GM18951 (cell line): Measurements from ENCODE around the gene ATP6V1G1.

Experiments used
- POLR2A ChIP-seq: IDR thresholded peaks from 4 replicates; pipeline ENCODE4 v1.6.1; 2011; ENCODE audit warnings: mild to moderate bottlenecking; ENCODE audit not compliant: insufficient read length, insufficient read depth; ENCODE audit errors: extremely low read depth
- in situ Hi-C: fragments of 300-500 bp; cut with MboI; formaldehyde crosslinking; loops from one replicate; pipeline ENCODE4 v1.12.0; 2022; ENCODE audit warnings: low sequenced_read_pairs, mixed read lengths, inconsistent platforms; ENCODE audit not compliant: unreplicated experiment

ATP6V1G1 gene, protein sequence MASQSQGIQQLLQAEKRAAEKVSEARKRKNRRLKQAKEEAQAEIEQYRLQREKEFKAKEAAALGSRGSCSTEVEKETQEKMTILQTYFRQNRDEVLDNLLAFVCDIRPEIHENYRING

DNA sequence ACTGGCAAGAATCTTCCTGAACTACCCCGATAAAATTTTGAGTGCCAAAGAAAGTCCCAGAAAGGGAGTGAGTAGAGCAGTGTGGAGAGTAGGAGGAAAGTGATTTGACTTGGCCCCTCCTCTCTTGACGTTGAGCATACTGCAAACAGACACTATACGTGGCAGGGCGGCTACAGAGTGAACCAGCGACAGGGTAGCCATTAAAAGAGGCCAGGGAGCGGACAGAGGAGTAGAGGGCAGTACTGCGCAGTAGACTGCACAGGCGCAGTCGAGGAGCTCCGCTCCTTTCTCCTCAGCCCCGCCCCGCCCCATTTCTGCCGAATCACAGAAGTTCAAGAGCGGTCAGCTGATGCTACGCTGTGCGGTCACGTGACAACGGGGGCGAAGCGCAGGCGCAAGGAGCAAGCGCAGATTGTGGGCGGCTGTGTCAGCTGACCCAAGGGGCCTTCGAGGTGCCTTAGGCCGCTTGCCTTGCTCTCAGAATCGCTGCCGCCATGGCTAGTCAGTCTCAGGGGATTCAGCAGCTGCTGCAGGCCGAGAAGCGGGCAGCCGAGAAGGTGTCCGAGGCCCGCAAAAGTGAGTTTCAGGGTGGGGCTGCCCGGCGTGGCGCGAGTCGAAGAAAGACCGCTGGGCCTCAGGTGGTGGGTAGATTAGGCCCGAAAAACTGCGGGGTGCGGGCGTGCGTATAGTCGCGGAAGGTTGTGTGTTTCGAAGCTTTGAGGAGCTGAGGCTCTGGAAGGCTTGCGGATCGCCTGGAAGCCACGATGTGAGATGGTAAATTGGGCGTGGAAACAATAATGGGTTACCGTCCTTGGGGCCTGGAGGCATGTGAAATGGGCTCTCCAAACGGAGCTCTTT, at the start of gene ATP6V1G1:
Gene ATP6V1G1, plus strand, starts transcription at position 425 of the 858 bp plus-strand sequence. Its CDS starts 70 bp downstream, at position 495.
- in situ Hi-C loops, result no loop called here

DNA sequence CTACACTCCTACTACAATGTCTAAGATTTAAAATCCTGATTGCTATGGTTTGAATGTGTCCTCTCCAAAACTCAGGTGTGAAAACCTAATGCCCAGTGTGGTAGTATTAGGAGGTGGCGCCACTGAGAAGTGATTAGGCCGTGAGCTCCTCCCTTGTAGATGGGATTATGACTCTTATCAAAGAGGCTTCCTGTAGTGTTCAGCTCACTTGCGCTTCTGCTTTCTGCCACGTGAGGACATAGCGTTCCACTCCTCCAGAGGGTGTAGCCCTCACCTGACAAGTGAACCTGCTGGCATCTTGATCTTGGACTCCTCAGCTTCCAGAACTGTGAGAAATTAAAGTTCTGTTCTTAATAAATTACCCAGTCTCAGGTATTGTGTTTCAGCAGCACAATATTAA, 49.3 kb upstream of the ATP6V1G1 start:
- in situ Hi-C loops, result no loop called here
- no peak for TF ChIP-seq POLR2A

More for the DNA sequence above, at the start of gene ATP6V1G1:
- TF ChIP-seq POLR2A, result peak; percentile 96

DNA sequence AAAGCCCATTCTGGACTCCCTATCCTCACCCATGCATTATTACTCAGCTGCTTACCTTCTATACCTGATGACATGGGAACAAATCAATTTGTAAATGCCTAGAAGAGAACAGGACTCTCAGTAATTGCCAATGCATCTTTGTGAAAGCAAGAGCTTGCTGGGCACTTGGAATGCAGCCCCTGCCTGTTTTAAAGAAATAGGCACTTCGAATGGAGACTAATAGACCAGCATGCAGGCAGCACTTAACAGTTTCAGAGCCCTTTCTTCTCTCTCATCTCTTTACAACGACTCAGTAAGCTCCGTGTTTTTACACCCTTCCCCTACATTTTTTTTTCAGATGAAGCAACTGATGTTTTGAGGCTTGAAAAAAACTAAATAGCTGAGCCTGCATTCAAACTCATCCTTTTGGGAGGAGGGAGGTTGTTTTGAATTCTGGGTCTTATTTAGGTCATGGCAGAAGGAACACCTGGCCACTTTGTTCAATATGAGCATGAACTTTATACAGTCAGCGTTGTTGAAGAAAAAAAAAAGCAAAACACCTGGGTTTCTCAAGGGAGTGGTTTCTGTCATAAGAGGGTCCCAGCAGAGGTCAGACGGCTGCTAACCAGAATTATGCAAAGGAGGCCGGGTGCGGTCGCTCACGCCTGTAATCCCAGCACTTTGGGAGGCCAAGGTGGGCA, 47.7 kb upstream of the ATP6V1G1 start:
- TF ChIP-seq POLR2A, result no peak
- in situ Hi-C loops, result no loop called here

DNA sequence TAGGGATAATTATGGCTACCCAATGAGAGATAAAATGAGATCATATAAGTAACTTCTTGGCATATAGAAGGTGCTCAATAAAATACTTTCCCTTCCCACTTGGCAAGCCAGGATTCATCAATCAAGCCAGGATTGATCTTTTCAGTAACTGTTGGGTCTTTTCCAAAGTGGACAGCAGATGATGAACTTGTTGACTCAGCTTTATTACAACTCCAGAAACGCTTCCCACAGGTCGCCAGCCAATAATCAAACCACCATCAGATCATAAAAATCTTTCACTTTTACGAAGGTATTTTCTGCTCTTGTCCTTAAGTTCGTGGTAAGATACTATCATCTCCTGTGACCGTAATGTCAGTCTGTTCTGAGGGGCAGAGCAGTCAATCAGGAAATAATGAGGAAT, 42.5 kb upstream of the ATP6V1G1 start:
- in situ Hi-C loops, result no loop called here
- TF ChIP-seq POLR2A, result no peak

DNA sequence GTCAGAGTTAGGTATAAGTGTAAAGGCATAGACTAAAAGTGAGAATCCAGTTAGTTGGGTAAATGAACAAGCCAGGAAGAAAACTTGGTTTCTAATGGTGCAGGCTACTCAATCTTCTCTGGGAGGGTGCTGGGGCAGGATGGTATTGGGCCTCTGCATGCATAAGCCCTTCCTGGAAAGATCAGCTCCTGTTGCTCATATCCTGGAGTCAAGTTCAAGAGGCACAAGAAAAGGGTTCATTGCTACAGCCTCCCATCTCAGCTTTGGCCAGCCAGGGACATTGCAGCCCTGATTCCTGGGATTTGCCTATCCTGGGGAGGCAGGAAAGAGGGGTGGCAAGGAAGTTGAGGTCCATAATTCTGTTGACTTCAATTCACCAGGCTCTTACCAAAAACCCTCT, 40.7 kb upstream of the ATP6V1G1 start:
- in situ Hi-C loops, result no loop called here
- TF ChIP-seq POLR2A, result no peak

DNA sequence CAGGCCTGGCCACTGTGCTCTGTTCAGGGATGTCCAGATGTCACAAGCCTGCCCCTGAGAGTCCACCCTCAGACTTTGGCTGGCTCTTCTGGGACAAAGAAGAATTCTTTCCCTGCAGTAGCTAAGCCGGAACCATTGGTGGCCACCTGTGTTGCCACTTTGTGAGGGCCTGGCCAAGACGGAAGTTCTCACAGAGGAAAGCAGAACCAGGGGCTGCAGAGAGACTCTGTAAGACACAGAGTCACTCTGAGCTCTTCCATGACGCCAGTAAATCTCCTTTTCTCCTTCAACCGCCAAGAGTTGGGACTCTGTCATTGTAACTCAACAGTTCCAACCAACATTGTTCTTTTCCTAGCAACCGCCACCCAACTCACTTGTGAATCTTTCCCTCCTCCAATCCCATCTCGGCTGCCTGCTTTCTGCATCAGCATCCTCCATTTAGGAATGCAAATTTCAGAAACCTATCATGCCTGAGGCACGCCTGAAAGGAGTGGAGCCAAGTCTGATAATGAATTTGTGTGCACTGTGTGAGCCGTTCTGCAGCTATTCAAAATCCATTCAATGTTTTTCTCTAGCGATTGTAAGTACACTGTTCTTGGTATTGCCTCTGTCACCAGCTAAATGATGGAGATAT, 37.8 kb upstream of the ATP6V1G1 start:
- in situ Hi-C loops, result no loop called here
- no peak for TF ChIP-seq POLR2A

DNA sequence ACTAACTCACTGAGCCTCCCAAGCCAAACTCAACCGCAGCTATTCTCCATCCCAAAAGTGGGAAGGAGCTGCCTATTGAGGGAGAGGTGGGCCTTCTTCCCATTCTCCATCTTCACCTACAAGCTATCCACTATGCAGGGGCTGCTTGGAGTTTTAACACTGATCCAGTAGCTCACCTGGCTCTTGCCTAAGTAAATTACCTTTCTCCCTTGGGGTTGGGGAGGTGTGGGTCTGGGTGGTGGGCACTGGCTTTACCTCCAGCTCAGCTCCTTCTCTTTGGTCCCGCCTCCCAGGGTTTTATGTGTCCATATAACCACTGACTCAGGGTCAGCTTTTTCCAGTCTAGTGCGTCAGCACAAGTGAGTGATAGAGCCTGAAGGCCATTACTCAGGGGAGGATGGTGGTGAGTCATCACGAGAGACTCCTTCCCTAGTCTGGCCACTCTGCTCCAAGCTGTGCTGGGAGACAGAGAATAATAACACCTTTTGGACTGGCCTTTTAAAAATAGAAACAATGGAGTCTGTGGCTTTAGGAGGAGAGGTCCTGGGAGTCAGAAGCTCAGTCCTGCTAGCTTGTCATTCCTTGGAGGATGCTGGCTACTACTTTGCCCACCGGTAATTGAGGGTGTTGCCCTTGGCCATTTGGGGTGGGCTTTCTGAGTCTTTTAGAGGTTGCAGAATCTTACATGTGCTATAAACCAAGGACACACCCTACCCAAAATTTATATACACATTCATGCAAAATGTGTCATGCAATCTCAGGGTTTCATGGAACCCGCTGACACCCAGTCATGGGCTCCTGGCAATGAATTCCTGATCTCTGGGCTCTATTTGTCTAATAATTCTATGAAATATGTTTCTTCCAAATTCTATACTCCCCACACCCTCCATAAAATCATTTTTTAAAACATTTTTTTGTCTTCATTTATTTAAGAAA, 35.6 kb upstream of the ATP6V1G1 start:
- in situ Hi-C loops, result no loop called here
- TF ChIP-seq POLR2A, result no peak

DNA sequence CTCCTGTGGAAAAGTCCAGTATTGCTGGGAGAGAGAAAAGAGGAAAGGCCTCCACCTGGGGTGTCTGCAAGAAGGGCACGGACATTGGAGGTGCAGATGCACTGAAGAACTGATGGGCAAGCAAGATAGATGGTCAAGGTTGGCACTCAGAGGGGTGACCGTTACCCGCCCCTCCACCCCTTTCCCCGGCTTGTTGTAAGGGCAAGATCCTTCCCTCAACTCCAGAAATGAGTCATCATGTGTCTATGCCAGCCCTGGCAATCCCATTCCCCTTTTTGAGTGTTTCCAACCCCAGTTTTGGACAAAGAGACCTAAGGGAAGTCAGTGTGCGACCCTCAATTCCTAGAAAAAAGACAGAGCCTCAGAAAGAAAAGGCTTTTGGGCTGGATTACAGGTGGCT, 34.9 kb upstream of the ATP6V1G1 start:
- in situ Hi-C loops, result no loop called here
- no peak for TF ChIP-seq POLR2A

DNA sequence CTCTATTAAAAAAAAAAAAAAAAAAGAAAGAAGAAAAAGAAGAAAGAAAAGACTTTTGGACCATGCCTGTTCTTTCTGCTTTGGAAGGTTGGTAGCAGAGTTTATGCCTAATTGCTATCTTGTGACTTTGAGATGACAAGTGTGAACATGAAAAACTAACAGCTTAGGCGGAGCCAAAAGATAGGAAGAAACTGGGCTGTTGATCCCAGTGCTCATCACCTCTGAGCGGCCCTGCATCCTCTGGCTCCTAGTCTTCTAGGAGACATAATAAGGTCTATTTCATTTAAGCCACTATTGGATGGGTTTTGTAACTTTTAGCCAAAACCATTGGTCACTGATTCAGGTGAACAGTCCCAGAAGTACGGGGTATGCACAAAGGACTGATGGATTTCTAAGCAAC, 34.4 kb upstream of the ATP6V1G1 start:
- in situ Hi-C loops, result no loop called here

DNA sequence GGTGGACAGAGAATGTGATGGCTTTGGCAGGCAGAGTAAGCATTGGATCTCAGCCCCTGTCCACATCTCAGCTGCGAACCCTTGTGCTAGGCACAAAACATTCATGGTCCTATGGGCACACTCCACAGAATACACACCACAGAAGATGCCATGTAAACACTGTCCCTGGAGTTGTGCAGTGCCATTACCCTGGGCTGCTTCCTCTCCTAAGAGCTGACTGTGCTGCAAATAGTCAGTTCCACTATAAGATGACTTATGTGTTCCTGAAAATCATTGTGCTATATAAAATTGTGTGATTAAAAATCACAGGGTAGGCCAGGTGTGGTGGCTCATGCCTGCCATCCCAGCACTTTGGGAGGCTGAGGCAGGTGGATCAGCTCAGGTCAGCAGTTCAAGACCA, 31.9 kb upstream of the ATP6V1G1 start:
- no peak for TF ChIP-seq POLR2A
- in situ Hi-C loops, result no loop called here

More for the DNA sequence above, 34.4 kb upstream of the ATP6V1G1 start:
- no peak for TF ChIP-seq POLR2A

DNA sequence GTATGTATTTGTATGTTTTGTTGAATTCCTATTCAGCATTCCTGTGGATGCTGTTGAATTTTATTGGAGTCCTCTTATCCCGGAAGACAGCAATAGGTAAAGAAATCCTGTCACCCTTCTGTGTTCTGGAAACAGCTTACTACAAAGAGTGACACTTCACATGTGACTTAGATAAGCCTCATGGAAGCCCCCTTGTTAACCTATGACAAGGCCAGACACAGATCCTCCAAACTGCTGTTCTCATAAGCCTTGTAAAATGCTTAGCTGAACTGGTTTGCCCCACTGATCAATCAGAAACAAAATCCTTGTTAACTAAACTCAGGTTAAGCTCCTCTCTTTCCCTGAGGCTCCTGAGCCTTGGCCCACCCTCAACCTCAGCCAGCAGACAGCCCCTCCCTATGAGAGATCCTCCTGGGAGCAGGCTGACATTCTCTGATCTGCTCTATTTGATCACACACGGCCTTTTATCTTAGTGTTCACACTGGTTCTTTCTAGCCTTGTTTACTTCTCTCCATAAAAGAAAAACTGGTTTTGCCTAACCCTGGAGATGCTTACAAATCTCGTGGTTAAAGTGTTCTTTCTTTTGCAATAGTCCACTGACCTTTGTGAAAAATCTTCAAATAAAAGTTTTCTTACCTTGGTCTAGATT, 29.4 kb upstream of the ATP6V1G1 start:
- no peak for TF ChIP-seq POLR2A
- in situ Hi-C loops, result no loop called here

DNA sequence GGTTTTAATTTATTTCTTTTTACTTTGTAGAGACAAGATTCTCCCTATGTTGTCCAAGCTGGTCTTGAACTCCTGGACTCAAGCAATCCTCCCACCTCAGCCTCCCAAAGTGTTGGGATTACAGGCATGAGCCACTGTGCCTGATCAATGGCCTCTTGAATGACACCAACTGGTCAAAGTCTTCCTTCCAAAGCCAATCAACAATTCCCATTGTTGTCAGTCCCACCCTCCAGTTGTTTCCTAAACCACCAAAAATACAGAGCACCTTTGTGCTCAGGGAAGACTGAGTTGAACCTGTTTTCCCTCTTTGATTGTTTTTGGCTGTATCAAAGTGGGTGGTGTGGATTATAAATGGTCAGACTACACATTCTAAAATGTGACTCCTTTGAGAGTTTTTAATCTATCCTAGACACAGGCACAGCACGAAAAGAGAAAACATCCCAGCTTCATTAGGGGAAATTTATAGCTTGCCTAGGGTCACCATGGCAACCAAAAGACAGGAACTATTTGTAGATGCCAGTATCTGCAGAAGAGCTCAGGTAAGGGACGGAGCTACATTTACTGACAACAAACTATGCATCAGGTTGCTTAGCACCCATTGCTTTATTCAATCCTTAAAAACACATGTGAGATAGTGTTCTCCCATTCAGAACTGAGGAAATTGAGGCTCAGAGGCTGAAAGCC, 27.6 kb upstream of the ATP6V1G1 start:
- in situ Hi-C loops, result no loop called here
- TF ChIP-seq POLR2A, result no peak

DNA sequence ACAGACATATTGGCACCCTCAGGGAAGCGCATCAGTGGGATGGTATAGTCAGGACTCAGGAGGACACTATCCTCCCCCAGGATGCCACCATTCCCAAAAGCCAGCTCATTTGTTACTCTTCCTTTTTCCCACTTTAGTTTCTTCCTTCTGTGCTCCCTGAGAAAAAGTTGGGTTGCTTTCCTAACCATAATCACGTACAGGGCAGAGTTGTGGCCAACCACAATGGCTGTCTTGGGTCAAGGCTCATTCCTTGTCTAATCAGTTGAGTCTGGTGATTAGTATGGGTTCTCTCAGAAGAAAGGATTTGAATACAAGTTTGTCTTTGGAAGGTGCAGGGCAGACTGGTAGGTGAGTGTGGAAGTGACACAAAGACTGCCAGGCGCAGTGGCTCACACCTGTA, 26.6 kb upstream of the ATP6V1G1 start:
- in situ Hi-C loops, result no loop called here
- no peak for TF ChIP-seq POLR2A
